ENCODE results near the gene EDDM13. TPM values are rescaled to one million over a fixed set of nuclear protein-coding genes. Genes with fewer than 3 reads are reported as not detected.
"Not testable (repeated sequence)": the region's sequence is repeated elsewhere in the genome, so short reads cannot be mapped to it uniquely, and the experiment has no call there.

EDDM13 gene
- total RNA-seq, 6 donors from 2014 or later = 0.89 to 1.2 TPM; not detected in 4

DNA sequence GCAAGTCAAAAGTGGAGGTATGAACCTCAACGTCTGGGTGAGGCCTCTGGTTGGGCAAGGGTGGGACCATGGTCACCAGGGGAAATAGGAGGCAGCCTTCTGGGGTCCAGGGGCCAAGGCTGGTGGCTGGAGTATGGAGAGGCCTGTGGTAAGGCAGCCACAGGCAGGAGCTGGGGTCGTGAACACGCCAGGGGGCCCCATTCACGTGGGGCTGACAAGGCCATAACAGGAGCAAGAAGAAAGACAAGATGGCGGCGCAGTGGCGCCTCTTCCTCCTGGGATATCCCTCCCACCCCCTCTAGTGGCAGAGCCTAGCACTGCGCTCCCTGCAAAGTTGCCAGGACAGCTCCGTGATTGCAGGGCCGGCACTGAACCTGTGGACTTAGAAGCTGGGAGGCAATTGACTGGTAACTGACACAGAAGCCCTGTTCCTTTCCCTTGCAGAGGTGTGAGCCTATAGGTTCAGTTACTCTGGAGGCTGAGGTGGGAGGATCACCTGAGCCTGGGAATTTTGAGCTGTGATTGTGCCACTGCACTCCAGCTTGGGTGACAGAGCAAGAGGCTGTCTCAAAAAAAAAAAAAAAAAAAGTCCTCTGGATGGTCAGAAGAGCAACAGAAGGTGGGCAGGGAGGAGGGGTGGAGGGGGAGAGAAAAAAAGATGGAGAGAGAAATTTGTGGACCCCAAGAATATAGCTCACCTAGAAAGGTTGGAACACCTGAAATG is 19.7 kb upstream of the EDDM13 start:
- peak in 1 of 2 donors; percentile 77 for DNase-seq
- Histone ChIP-seq H3K27me3 (no peaks in the 10 kb centered on the region), H3K27ac (no peak overlapping the region), H3K4me1 (no peaks in the 10 kb centered on the region), H3K9me3 (no peaks in the 10 kb centered on the region), H3K36me3 (no peaks in the 10 kb centered on the region), H3K4me3 (no peak overlapping the region)
- 34 to 46% methylated on average over 4 to 10 of the region's 10 CpGs for WGBS, 2 donors
- TF ChIP-seq EP300 (IDR thresholded peaks at IDR 0.05) (no peak), POLR2A (IDR thresholded peaks at IDR 0.05) (no peak), POLR2AphosphoS5 (IDR thresholded peaks at IDR 0.05) (no peak)
- TF ChIP-seq, protein P1, sequence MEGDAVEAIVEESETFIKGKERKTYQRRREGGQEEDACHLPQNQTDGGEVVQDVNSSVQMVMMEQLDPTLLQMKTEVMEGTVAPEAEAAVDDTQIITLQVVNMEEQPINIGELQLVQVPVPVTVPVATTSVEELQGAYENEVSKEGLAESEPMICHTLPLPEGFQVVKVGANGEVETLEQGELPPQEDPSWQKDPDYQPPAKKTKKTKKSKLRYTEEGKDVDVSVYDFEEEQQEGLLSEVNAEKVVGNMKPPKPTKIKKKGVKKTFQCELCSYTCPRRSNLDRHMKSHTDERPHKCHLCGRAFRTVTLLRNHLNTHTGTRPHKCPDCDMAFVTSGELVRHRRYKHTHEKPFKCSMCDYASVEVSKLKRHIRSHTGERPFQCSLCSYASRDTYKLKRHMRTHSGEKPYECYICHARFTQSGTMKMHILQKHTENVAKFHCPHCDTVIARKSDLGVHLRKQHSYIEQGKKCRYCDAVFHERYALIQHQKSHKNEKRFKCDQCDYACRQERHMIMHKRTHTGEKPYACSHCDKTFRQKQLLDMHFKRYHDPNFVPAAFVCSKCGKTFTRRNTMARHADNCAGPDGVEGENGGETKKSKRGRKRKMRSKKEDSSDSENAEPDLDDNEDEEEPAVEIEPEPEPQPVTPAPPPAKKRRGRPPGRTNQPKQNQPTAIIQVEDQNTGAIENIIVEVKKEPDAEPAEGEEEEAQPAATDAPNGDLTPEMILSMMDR (IDR thresholded peaks at IDR 0.05) = peak; percentile 77 to 90 (median 82)
- ATAC-seq (ENCODE audit: low FRiP score in 2 of 2) = peak; percentile 87

DNA sequence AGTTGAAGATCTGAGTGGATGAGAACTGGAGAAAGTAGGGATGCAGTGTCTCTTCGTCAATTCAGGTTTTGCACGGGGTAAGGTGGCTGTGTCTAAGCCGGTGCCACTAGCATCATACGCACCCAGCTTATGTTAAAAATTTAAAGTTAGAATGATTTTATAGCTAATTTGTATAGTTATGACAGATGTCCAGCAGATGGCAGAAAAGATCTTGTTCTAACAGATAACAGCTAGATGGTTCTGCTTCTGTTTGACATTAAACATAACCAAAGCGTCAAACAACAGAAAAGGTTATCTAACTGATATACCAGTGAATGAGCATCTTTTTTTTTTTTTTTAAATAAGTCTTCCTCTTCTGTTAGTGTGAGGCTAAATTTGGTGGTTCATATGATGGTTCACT is 18.8 kb upstream of the EDDM13 start:
- H3K27me3 ChIP-seq = no peaks in the 10 kb centered on the region
- peak in 1 of 2 donors; percentile 64 for ATAC-seq (ENCODE audit: low FRiP score in 2 of 2)
- H3K9me3 ChIP-seq = no peaks in the 10 kb centered on the region
- DNase-seq = no peak
- no peaks in the 10 kb centered on the region for H3K36me3 ChIP-seq
- H3K27ac ChIP-seq = no peak overlapping the region
- H3K4me1 ChIP-seq = no peaks in the 10 kb centered on the region
- 51 to 55% methylated on average over 5 of the region's 5 CpGs for WGBS, 2 donors
- no peak for TF ChIP-seq POLR2AphosphoS5 (IDR thresholded peaks at IDR 0.05)
- TF ChIP-seq, protein P1 (IDR thresholded peaks at IDR 0.05) = peak in 3 of 6 experiments; percentile 30 to 48 (median 45)
- no peak overlapping the region for H3K4me3 ChIP-seq

DNA sequence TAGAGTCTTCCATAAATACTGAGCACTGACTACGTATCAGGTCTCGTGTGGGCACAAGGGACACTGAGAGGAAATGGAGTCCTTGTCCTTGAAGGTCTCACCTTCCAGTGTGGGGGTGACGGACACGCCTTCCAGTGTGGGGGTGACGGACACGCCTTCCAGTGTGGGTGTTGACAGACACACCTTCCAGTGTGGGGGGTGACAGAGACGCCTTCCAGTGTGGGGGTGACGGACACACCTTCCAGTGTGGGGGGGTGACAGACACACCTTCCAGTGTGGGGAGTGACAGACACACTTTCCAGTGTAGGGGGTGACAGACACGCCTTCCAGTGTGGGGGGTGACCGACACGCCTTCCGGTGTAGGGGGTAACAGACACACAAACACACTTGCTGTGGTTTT is 14.3 kb upstream of the EDDM13 start:
- TF ChIP-seq EP300 (IDR thresholded peaks at IDR 0.05) (no peak), POLR2A (IDR thresholded peaks at IDR 0.05) (no peak), POLR2AphosphoS5 (IDR thresholded peaks at IDR 0.05) (no peak)
- TF ChIP-seq, protein P1 (IDR thresholded peaks at IDR 0.05) = no peak
- H3K27ac ChIP-seq = no peak overlapping the region
- DNase-seq (no peak), ATAC-seq (ENCODE audit: low FRiP score in 2 of 2) (no peak)
- H3K27me3 ChIP-seq = no peaks in the 10 kb centered on the region
- no peaks in the 10 kb centered on the region for H3K4me1 ChIP-seq
- H3K4me3 ChIP-seq = no peak overlapping the region
- 89% methylated on average over 12 of the region's 12 CpGs for WGBS, 2 donors
- H3K36me3 ChIP-seq = no peaks in the 10 kb centered on the region
- no peaks in the 10 kb centered on the region for H3K9me3 ChIP-seq

DNA sequence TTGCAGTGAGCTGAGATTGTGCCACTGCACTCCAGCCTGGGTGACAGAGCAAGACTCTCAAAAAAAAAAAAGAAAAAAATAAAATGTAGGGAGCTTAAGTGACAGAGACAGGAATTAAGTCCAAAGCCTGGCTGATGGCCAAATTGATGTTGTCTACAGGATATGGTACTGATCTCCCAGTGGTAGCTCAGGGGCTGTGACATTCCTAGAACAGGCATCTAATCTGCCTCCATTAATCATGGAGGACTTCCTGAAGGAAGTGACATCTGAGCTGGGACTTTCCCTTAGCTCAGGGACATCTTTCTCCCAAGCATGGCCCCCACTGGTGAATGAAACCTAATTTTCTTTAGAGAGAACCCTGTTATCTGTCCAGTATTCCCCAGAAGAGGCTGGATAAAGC is 11.4 kb upstream of the EDDM13 start:
- no peak for ATAC-seq (ENCODE audit: low FRiP score in 2 of 2)
- H3K4me3 ChIP-seq = no peak overlapping the region
- no peaks in the 10 kb centered on the region for H3K4me1 ChIP-seq
- DNase-seq = no peak
- H3K27ac ChIP-seq = no peak overlapping the region
- H3K9me3 ChIP-seq = no peaks in the 10 kb centered on the region
- TF ChIP-seq EP300 (IDR thresholded peaks at IDR 0.05) = no peak
- no peak for TF ChIP-seq POLR2A (IDR thresholded peaks at IDR 0.05)
- TF ChIP-seq, protein P1 (IDR thresholded peaks at IDR 0.05) = no peak
- no peak for TF ChIP-seq POLR2AphosphoS5 (IDR thresholded peaks at IDR 0.05)
- no peaks in the 10 kb centered on the region for H3K27me3 ChIP-seq
- H3K36me3 ChIP-seq = no peaks in the 10 kb centered on the region

DNA sequence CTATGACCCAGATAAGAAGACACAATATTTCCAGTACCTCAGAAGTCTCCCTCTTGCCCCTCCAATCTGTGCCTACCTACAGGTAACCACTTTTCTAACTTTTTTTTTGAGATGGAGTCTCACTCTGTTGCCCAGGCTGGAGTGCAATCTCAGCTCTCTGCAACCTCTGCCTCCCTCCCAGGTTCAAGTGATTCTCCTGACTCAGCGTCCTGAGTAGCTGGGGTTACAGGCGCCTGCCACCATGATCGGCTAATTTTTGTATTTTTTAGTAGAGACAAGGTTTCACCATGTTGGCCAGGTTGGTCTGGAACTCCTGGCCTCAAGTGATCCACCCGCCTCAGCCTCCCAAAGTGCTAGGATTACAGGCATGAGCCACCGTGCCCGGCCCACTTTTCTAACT is 10.6 kb upstream of the EDDM13 start:
- not testable (repeated sequence) for H3K9me3 ChIP-seq; ATAC-seq (ENCODE audit: low FRiP score in 2 of 2); H3K27me3 ChIP-seq; DNase-seq; H3K36me3 ChIP-seq; H3K4me1 ChIP-seq; H3K4me3 ChIP-seq; H3K27ac ChIP-seq
- 92 to 98% methylated on average over 6 of the region's 6 CpGs for WGBS, 2 donors
